B cell (primary cell): Measurements from ENCODE around the gene KPNA3.

Experiments used
- EZH2 ChIP-seq: IDR thresholded peaks from 2 replicates; pipeline ENCODE4 v1.6.1; 2012; ENCODE audit warnings: borderline replicate concordance, low read depth, mild to moderate bottlenecking, moderate library complexity, low read length; ENCODE audit not compliant: insufficient read depth, poor library complexity, severe bottlenecking
- TF ChIP-seq, protein P1 (sequence below): fragments of 200-600 bp; IDR thresholded peaks from one replicate; pipeline ENCODE4 v1.8.0; 2022; ENCODE audit warnings: antibody characterized with exemption, mild to moderate bottlenecking

DNA sequence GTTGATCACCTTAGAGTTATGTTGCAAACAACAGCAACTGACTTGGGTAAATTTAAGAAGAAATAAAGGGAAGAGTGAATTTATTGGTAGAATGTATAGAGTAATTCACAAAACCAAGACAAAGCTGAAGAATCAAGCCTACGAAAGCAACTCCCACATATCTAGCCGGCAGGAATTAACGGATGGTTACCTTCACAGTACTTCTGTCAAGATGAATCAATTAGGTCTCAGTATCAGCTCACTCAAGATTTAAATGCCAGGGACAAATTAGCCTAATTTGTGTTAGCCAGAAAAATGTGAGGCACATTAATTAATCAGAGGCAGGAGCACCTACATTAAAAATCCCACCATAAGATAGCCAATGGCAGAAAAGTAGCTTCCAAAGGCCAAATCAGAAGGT, 10.7 kb downstream of the KPNA3 start:
- TF ChIP-seq, protein P1, sequence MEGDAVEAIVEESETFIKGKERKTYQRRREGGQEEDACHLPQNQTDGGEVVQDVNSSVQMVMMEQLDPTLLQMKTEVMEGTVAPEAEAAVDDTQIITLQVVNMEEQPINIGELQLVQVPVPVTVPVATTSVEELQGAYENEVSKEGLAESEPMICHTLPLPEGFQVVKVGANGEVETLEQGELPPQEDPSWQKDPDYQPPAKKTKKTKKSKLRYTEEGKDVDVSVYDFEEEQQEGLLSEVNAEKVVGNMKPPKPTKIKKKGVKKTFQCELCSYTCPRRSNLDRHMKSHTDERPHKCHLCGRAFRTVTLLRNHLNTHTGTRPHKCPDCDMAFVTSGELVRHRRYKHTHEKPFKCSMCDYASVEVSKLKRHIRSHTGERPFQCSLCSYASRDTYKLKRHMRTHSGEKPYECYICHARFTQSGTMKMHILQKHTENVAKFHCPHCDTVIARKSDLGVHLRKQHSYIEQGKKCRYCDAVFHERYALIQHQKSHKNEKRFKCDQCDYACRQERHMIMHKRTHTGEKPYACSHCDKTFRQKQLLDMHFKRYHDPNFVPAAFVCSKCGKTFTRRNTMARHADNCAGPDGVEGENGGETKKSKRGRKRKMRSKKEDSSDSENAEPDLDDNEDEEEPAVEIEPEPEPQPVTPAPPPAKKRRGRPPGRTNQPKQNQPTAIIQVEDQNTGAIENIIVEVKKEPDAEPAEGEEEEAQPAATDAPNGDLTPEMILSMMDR: no peak
- no peak for TF ChIP-seq EZH2
